Testis (tissue), 3 donors: ENCODE data around the gene B4GALT1. TPM values are rescaled to one million over a fixed set of nuclear protein-coding genes. Genes with fewer than 3 reads are reported as not detected.

ENCODE experiments used
- DNase-seq: peaks from one replicate; pipeline ENCODE4 v3.0.0-alpha.2; 2019
- H3K27ac ChIP-seq, 2 donors: fragments of 200-600 bp; sonication (generic); one replicate each; pipeline ENCODE4 v1.5.1; 2019
- H3K27me3 ChIP-seq: fragments of 200-600 bp; sonication (generic); one replicate; pipeline ENCODE4 v1.5.1; 2019
- H3K36me3 ChIP-seq: fragments of 200-600 bp; sonication (generic); one replicate; pipeline ENCODE4 v1.5.1; 2017; ENCODE audit warnings: low read depth; ENCODE audit errors: missing control alignments
- H3K4me1 ChIP-seq: fragments of 200-600 bp; sonication (generic); one replicate; pipeline ENCODE4 v1.5.1; 2019
- H3K4me3 ChIP-seq, 2 donors: fragments of 200-600 bp; sonication (generic); one replicate each; pipeline ENCODE4 v1.5.1; 2017 to 2019
- H3K9me3 ChIP-seq: fragments of 200-600 bp; sonication (generic); one replicate; pipeline ENCODE4 v1.5.1; 2017
- CTCF ChIP-seq, 3 experiments: fragments of 450-650 bp in 2 of 3; fragments of 200-600 bp in 1 of 3; sonication (generic) in 1 of 3; IDR thresholded peaks; one replicate each; pipeline ENCODE4 v1.5.1; 2016 to 2019; ENCODE audit warnings: antibody characterized with exemption in 3 of 3, mild to moderate bottlenecking in 2 of 3, moderate library complexity in 1 of 3
- POLR2A ChIP-seq: fragments of 450-650 bp; IDR thresholded peaks from one replicate; pipeline ENCODE4 v1.6.1; 2017; ENCODE audit warnings: antibody characterized with exemption, mild to moderate bottlenecking, moderate library complexity
- WGBS, 2 donors: methylation state at CpG; one replicate each; pipeline ENCODE4 v1.1.5; 2018; 5-methylcytosine and 5-hydroxymethylcytosine counted together
- intact Hi-C: fragments of 100-400 bp; cut with DNase I; formaldehyde crosslinking; loops from one replicate; pipeline ENCODE4 v1.15.1; 2023; ENCODE audit warnings: low total_unique reads
- polyA plus RNA-seq: library from polyadenylated mRNA; stranded (reverse); fragments of 350-450 nt; fragmentation: Illumina TruSeq; extraction: RNeasy Lipid Tissue Mini Kit (QIAGEN cat#74804); gene quantifications from one replicate; pipeline ENCODE4 v1.2.3, GENCODE V29; 2014; ENCODE audit warnings: low read depth, low replicate concordance; ENCODE audit not compliant: insufficient read depth
- total RNA-seq, 2 donors: library from RNA; depleted of rRNA; stranded (reverse); fragments of >200 nt; gene quantifications; one replicate each; pipeline ENCODE4 v1.2.3, GENCODE V29; 2016

The B4GALT1 gene
- total and polyA plus RNA-seq, 3 donors from 2014 or later: 112 to 212 (median 192) TPM

DNA sequence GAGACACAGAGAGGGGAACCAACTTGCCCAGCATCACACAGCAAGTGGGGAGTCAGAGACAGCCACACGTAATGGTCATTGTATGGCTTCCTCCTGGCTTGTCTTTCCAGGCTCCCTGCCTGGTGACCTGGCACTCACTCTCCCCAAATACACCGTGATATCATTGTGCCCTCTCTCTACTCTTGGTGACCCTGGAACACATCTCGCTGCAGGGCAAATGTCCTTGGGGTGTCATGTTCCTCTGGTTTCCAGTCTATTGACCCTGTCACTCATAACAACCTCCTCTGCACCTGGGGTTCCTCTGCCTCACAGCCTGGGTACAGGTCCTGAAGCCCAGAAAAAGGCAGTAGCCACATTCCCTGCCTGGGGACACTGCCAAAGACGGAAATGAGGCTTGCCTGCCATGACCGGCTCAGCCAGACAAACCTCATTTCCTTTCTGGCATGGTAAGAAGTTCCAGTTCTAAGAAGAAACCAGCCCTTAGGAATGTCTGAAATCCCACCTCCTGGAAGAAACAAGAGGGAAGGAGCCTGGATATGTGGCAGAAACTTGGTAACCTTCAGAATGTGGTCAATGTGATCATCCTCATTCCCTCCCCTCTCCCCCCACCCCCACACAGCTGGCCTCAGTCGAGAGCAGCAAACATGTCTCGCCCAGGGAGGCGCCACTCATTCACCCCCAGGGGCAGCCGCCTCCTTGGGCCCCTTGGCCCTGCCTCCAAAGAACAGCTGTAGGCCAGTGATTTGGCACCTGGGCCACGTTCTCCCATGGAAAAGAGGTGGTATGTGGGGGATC, 60.1 kb downstream of the B4GALT1 start:
- Histone ChIP-seq H3K9me3 (no peaks in the 10 kb centered on the region), H3K36me3 (no peaks in the 10 kb centered on the region), H3K4me3 (no peak overlapping the region), H3K27ac (peak overlapping the region; percentile 12 to 63), H3K4me1 (peaks cover 11% of the 10 kb centered on the region), H3K27me3 (no peaks in the 10 kb centered on the region)
- peak; percentile 8 for DNase-seq
- intact Hi-C loops: no loop called here
- TF ChIP-seq CTCF (IDR thresholded peaks at IDR 0.05): no peak
- TF ChIP-seq POLR2A: no peak
- WGBS, 2 donors: 40 to 43% methylated on average over 10 of the region's 10 CpGs

GRCh38 chr9:33106372-33106771, 60.8 kb downstream of the B4GALT1 start:
- H3K4me3 ChIP-seq: no peak overlapping the region
- no peak for TF ChIP-seq CTCF (IDR thresholded peaks at IDR 0.05)
- no peak for TF ChIP-seq POLR2A
- H3K27me3 ChIP-seq: no peaks in the 10 kb centered on the region
- 69 to 74% methylated on average over 4 of the region's 4 CpGs for WGBS, 2 donors
- intact Hi-C loops: no loop called here
- peak overlapping the region in 1 of 2 donors; percentile 63 for H3K27ac ChIP-seq
- H3K4me1 ChIP-seq: peaks cover 11% of the 10 kb centered on the region
- H3K9me3 ChIP-seq: no peaks in the 10 kb centered on the region
- no peaks in the 10 kb centered on the region for H3K36me3 ChIP-seq
- DNase-seq: peak; percentile 6

DNA sequence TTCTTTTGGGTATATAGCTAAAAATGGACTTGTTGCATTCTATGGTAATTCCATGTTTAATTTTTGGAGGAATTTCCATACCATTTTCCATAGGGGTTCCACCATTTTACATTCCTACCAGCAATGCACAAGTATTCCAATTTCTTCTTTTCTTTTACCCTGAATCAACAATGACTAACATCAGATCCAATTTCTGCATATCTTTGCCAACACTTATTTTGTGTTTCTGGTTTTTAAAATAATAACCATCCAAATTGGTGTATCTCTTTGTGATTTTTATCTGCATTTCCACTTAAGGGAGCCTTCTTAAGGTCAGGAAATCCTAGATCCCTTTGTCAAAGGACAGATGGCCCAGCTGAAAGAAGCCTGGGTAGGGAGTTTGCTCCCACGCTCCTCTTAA, 61.2 kb downstream of the B4GALT1 start:
- TF ChIP-seq CTCF (IDR thresholded peaks at IDR 0.05): no peak
- TF ChIP-seq POLR2A: no peak
- no peak overlapping the region for H3K27ac ChIP-seq
- no peaks in the 10 kb centered on the region for H3K36me3 ChIP-seq
- 93 to 95% methylated on average over 1 of the region's 1 CpG for WGBS, 2 donors
- intact Hi-C loops: no loop called here
- H3K4me1 ChIP-seq: peaks cover 11% of the 10 kb centered on the region
- no peak for DNase-seq
- H3K4me3 ChIP-seq: no peak overlapping the region
- no peaks in the 10 kb centered on the region for H3K27me3 ChIP-seq
- H3K9me3 ChIP-seq: no peaks in the 10 kb centered on the region

DNA sequence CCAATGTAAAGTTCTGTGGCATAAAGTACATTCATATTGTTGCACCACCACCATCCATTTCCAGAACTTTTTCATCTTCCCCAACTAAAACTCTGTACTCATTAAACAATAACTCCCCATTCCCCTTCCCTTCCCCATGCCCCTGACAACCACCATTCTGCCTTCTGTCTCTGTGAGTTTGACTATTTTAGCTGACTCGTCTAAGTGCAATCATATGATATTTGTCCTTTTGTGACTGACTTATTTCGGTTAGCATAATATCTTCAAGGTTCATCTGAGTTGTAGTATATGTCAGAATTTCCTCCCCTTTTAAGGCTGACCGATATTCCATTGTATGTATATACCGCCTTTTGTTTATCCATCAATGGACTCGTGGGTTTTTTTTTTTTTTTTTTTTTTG, 61.6 kb downstream of the B4GALT1 start:
- DNase-seq: no peak
- Histone ChIP-seq H3K27me3 (no peaks in the 10 kb centered on the region), H3K27ac (no peak overlapping the region), H3K4me3 (no peak overlapping the region), H3K9me3 (no peaks in the 10 kb centered on the region), H3K36me3 (no peaks in the 10 kb centered on the region), H3K4me1 (peaks cover 11% of the 10 kb centered on the region)
- WGBS, 2 donors: 88 to 91% methylated on average over 5 of the region's 5 CpGs
- intact Hi-C loops: no loop called here
- no peak for TF ChIP-seq CTCF (IDR thresholded peaks at IDR 0.05)

GRCh38 chr9:33104401-33104800, 62.7 kb downstream of the B4GALT1 start:
- Histone ChIP-seq H3K27ac (no peak overlapping the region), H3K36me3 (no peaks in the 10 kb centered on the region), H3K9me3 (no peaks in the 10 kb centered on the region), H3K27me3 (no peaks in the 10 kb centered on the region), H3K4me1 (peaks cover 11% of the 10 kb centered on the region), H3K4me3 (no peak overlapping the region)
- no peak for DNase-seq
- TF ChIP-seq CTCF (IDR thresholded peaks at IDR 0.05) (no peak), POLR2A (no peak)
- intact Hi-C loops: no loop called here
- 86 to 89% methylated on average over 5 to 7 of the region's 7 CpGs for WGBS, 2 donors
